ENCODE data around the gene GLRX5.

DNA sequence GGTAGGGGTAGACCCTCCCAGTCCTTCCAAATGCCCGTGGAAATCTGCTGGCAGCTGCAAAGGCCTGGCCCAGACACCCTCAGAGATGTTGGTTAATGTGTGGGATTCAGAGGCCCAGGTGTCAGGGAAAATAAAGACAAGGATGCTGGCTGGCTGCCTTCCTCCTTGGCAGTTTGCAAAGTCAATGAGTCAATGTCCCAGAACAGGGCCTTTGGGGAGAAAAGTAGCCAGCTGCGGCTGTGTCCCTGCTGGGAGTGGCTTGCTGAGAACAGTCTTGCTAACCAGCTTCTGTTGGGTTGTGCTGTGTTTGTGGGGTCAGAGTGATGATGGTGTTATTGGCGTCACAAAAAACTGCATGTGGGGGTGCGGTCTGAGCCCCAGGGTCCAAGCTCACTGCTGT, 29.2 kb downstream of the GLRX5 start:
- TF ChIP-seq, protein P1, sequence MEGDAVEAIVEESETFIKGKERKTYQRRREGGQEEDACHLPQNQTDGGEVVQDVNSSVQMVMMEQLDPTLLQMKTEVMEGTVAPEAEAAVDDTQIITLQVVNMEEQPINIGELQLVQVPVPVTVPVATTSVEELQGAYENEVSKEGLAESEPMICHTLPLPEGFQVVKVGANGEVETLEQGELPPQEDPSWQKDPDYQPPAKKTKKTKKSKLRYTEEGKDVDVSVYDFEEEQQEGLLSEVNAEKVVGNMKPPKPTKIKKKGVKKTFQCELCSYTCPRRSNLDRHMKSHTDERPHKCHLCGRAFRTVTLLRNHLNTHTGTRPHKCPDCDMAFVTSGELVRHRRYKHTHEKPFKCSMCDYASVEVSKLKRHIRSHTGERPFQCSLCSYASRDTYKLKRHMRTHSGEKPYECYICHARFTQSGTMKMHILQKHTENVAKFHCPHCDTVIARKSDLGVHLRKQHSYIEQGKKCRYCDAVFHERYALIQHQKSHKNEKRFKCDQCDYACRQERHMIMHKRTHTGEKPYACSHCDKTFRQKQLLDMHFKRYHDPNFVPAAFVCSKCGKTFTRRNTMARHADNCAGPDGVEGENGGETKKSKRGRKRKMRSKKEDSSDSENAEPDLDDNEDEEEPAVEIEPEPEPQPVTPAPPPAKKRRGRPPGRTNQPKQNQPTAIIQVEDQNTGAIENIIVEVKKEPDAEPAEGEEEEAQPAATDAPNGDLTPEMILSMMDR (IDR thresholded peaks at IDR 0.05): no peak
- TF ChIP-seq POLR2A (IDR thresholded peaks at IDR 0.05) (no peak), EP300 (IDR thresholded peaks at IDR 0.05) (no peak)
